Left lung (tissue), 10 donors: Measurements from ENCODE around the gene SMOC1. TPM values are rescaled to one million over a fixed set of nuclear protein-coding genes. Genes with fewer than 3 reads are reported as not detected.

Experiments used
- ATAC-seq: fragments of 200-7000 bp; cut with Tn5 transposase; one replicate; pipeline ENCODE4 v1.9.1; 2020; ENCODE audit warnings: moderate library complexity
- DNase-seq, 4 donors: peaks; one replicate each; pipeline ENCODE4 v3.0.0-alpha.2; 2013 to 2020
- H3K27ac ChIP-seq, 2 donors: fragments of 200-600 bp; sonication (generic) in 1 of 2; one replicate each; pipeline versions ENCODE4 v1.5.0 to v1.8.0; 2020 to 2021
- H3K27me3 ChIP-seq, 2 donors: fragments of 200-600 bp; sonication (generic) in 1 of 2; one replicate each; pipeline versions ENCODE4 v1.5.0 to v1.8.0; 2020 to 2021
- H3K36me3 ChIP-seq, 2 donors: fragments of 200-600 bp; sonication (generic) in 1 of 2; one replicate each; pipeline versions ENCODE4 v1.5.0 to v1.8.0; 2020 to 2021
- H3K4me1 ChIP-seq, 2 donors: fragments of 200-600 bp; one replicate each; pipeline ENCODE4 v1.8.0; 2021
- H3K4me3 ChIP-seq, 2 donors: fragments of 200-600 bp; sonication (generic) in 1 of 2; one replicate each; pipeline versions ENCODE4 v1.5.0 to v1.8.0; 2020 to 2021; ENCODE audit warnings: mild to moderate bottlenecking in 1 of 2
- H3K9me3 ChIP-seq, 2 donors: fragments of 200-600 bp; sonication (generic) in 1 of 2; one replicate each; pipeline versions ENCODE4 v1.5.0 to v1.8.0; 2020 to 2021
- intact Hi-C, 2 donors: fragments of 100-400 bp; cut with DNase I; formaldehyde crosslinking; loops; one replicate each; pipeline versions ENCODE4 v1.11.2 to v1.14.2; 2022
- polyA plus RNA-seq, 6 donors: library from polyadenylated mRNA; unstranded; fragments of 120-200 nt; gene quantifications; one replicate each; pipeline ENCODE4 v1.2.1, GENCODE V29; 2013; ENCODE audit not compliant: insufficient read length in 6 of 6
- total RNA-seq, 2 donors: library from RNA; stranded (reverse); fragmentation: NEBNext Ultra II Directional; extraction: Animal tissue kit (Norgen Biotek cat#: 25700); gene quantifications; one replicate each; pipeline ENCODE4 v1.2.1, GENCODE V29; 2021
- TF ChIP-seq, protein P1 (sequence below), 2 donors: fragments of 200-600 bp; sonication (generic) in 1 of 2; IDR thresholded peaks; one replicate each; pipeline versions ENCODE4 v1.5.0 to v1.8.0; 2021; ENCODE audit warnings: antibody characterized with exemption in 2 of 2
- donor health status: DM: no; HTN: yes; CAD: no.
- donor health status: DM: no; HTN: no; CAD: no.

Gene SMOC1
- total and polyA plus RNA-seq, 8 donors, result 0.20 to 2.3 (median 1.4) TPM

DNA sequence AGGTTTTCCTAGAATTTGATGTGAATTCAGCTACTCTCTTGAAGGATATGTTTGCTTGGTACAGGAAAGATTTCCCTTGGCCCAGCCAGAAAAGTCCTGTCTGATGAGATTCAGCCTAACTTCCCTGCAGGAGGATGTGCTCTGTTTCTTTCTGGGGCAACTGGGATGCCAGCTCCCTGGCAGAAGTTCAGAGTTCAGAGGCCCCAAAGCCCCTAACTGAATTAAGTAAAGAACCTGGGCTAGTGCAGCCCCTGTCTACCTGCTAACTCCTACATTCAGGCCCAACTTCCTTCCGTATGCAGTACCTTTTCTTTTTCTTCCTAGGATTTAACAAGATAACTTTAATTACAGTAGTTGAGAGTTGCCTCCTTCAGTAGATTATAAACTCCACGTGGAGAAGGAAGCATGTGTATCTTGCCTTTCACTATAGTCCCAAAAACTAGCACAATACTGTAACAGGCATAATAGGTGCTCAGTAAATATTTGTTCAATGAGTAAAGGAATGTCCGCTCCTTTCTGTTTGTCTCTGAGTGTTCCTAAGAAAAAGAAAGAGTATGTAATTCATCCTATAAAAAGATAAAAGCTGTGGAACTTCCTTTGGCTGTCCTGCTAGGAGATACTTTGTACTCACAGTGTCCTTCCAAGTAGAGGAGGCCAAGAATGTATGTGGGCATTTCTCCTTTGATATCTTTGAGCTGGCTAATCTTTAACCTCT lies 168.5 kb downstream of the SMOC1 start:
- DNase-seq, result no peak
- ATAC-seq, result no peak
- TF ChIP-seq, protein P1, sequence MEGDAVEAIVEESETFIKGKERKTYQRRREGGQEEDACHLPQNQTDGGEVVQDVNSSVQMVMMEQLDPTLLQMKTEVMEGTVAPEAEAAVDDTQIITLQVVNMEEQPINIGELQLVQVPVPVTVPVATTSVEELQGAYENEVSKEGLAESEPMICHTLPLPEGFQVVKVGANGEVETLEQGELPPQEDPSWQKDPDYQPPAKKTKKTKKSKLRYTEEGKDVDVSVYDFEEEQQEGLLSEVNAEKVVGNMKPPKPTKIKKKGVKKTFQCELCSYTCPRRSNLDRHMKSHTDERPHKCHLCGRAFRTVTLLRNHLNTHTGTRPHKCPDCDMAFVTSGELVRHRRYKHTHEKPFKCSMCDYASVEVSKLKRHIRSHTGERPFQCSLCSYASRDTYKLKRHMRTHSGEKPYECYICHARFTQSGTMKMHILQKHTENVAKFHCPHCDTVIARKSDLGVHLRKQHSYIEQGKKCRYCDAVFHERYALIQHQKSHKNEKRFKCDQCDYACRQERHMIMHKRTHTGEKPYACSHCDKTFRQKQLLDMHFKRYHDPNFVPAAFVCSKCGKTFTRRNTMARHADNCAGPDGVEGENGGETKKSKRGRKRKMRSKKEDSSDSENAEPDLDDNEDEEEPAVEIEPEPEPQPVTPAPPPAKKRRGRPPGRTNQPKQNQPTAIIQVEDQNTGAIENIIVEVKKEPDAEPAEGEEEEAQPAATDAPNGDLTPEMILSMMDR (IDR thresholded peaks at IDR 0.05), result no peak
- Histone ChIP-seq H3K4me3 (no peak overlapping the region), H3K36me3 (no peaks in the 10 kb centered on the region), H3K27me3 (peaks cover 0 to 9% of the 10 kb centered on the region in 2 donors), H3K27ac (no peak overlapping the region), H3K4me1 (no peaks in the 10 kb centered on the region), H3K9me3 (no peaks in the 10 kb centered on the region)
- intact Hi-C loops, result no loop called here

DNA sequence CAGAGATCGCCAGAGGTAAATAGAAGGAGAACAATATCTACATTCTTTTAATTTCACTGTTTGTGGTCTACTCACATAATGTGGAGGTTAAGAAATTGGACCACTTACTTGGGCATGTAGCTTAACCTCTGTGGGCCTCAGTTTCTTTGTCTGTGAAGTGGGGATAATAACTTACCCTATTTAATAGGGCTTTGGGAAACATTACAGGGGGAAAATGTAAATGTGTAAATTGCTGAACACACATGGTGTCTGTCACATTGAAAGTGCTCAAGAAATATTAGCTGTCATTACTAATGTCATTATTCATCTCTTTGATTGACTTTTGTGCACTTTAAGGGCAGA lies 169.1 kb downstream of the SMOC1 start:
- Histone ChIP-seq H3K4me1 (no peaks in the 10 kb centered on the region), H3K36me3 (no peaks in the 10 kb centered on the region), H3K9me3 (no peaks in the 10 kb centered on the region), H3K27ac (no peak overlapping the region), H3K4me3 (no peak overlapping the region), H3K27me3 (peaks cover 0 to 11% of the 10 kb centered on the region in 2 donors)
- DNase-seq, result no peak
- ATAC-seq, result no peak
- intact Hi-C loops, result no loop called here
- TF ChIP-seq, protein P1 (IDR thresholded peaks at IDR 0.05), result no peak

DNA sequence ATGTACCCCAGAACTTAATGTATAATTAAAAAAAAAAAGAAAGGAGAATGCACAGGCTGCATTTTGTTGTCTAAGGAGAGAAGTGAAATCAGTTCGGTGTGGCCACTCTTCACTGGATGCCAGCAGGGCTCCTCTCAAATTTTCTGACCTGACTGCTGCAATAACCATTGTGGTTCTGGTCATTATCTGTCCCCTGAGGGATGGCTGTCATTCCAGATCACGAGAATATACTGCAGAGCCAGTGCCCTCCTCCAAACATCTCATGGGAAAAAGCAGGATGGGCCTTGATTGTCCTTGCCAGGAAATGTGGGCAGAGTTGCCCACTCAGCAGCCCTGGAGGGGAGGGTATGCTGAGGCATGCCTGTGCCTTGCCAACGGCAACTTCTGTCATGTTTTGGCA lies 170.4 kb downstream of the SMOC1 start:
- H3K27ac ChIP-seq, result no peak overlapping the region
- no peaks in the 10 kb centered on the region for H3K4me1 ChIP-seq
- TF ChIP-seq, protein P1 (IDR thresholded peaks at IDR 0.05), result no peak
- DNase-seq, result no peak
- H3K27me3 ChIP-seq, result peaks cover 0 to 20% of the 10 kb centered on the region in 2 donors
- no peak overlapping the region for H3K4me3 ChIP-seq
- no peaks in the 10 kb centered on the region for H3K36me3 ChIP-seq
- no peak for ATAC-seq
- no peaks in the 10 kb centered on the region for H3K9me3 ChIP-seq
- intact Hi-C loops, result no loop called here

DNA sequence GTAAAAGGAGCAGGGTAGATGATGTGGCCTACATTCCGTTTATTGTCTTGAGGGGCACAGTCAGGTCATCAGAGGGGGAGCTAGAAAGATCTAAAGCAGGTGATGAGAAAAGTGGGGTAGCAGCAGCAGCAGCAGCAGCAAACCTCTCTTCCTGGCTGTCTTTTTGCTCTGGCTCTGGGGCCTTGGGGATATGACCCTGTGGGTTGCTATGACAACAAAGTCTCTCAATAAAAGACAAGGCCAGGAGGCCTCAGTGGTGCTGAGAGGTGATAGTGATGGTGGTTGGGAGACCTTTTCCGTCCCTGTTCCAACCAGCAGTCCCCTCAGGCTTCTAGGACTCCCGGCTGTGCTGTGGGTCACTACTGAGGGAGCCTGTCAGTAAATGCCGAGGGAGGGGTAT lies 170.9 kb downstream of the SMOC1 start:
- DNase-seq, result no peak
- Histone ChIP-seq H3K27me3 (peaks cover 0 to 24% of the 10 kb centered on the region in 2 donors), H3K4me3 (no peak overlapping the region), H3K4me1 (no peaks in the 10 kb centered on the region), H3K27ac (no peak overlapping the region), H3K36me3 (no peaks in the 10 kb centered on the region), H3K9me3 (no peaks in the 10 kb centered on the region)
- intact Hi-C loops, result no loop called here
- TF ChIP-seq, protein P1 (IDR thresholded peaks at IDR 0.05), result no peak
- ATAC-seq, result no peak

DNA sequence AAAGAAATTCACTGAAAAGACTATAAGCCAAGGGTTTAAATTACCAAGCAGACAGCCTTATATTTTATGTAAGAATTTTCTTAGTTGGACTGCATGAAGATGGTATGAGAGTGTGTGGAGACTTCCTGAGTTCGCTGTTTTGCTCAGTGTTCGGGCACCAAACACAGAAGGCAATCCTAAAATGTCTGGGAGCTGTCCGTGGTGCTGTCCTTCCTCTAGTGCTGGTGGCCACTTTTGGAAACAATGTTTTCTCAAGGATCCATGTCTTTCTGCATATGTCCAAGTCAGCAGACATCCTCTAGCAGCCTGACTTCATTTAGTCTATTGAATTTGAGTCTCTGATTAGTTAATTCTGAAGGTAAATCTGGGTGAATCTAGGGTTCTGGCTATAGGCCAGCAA lies 173.8 kb downstream of the SMOC1 start:
- H3K4me1 ChIP-seq, result no peaks in the 10 kb centered on the region
- TF ChIP-seq, protein P1 (IDR thresholded peaks at IDR 0.05), result no peak
- no peaks in the 10 kb centered on the region for H3K9me3 ChIP-seq
- no peak overlapping the region for H3K27ac ChIP-seq
- intact Hi-C loops, result no loop called here
- peaks cover 0 to 25% of the 10 kb centered on the region in 2 donors for H3K27me3 ChIP-seq
- DNase-seq, result peak in 2 of 4 donors; percentile 36 to 37
- no peaks in the 10 kb centered on the region for H3K36me3 ChIP-seq
- no peak overlapping the region for H3K4me3 ChIP-seq
- peak; percentile 53 for ATAC-seq
